Measurements from ENCODE around the gene UBALD2.

GRCh38 chr17:76276461-76277299 is 11.5 kb downstream of the UBALD2 start:
- TF ChIP-seq, protein P1, sequence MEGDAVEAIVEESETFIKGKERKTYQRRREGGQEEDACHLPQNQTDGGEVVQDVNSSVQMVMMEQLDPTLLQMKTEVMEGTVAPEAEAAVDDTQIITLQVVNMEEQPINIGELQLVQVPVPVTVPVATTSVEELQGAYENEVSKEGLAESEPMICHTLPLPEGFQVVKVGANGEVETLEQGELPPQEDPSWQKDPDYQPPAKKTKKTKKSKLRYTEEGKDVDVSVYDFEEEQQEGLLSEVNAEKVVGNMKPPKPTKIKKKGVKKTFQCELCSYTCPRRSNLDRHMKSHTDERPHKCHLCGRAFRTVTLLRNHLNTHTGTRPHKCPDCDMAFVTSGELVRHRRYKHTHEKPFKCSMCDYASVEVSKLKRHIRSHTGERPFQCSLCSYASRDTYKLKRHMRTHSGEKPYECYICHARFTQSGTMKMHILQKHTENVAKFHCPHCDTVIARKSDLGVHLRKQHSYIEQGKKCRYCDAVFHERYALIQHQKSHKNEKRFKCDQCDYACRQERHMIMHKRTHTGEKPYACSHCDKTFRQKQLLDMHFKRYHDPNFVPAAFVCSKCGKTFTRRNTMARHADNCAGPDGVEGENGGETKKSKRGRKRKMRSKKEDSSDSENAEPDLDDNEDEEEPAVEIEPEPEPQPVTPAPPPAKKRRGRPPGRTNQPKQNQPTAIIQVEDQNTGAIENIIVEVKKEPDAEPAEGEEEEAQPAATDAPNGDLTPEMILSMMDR (IDR thresholded peaks at IDR 0.05): no peak
- no peak for TF ChIP-seq EP300 (IDR thresholded peaks at IDR 0.05)
- TF ChIP-seq POLR2AphosphoS5 (IDR thresholded peaks at IDR 0.05): no peak
